ENCODE measurements around the gene TNNT2. TPM values are rescaled to one million over a fixed set of nuclear protein-coding genes. Genes with fewer than 3 reads are reported as not detected.

The TNNT2 gene
- total RNA-seq, 1 experiment from 2014 or later: not detected

GRCh38 chr1:201321826-201322390 is 55.6 kb downstream of the TNNT2 start:
- Histone ChIP-seq H3K36me3 (no peaks in the 10 kb centered on the region), H3K27me3 (no peaks in the 10 kb centered on the region), H3K4me3 (no peak overlapping the region), H3K9me3 (no peaks in the 10 kb centered on the region)
- no peak for DNase-seq

- H3K27me3 ChIP-seq: no peaks in the 10 kb centered on the region
- H3K9me3 ChIP-seq: no peaks in the 10 kb centered on the region
- H3K4me3 ChIP-seq: no peak overlapping the region
- no peaks in the 10 kb centered on the region for H3K36me3 ChIP-seq
- DNase-seq: no peak
Observed at GRCh38 chr1:201320168-201320788, 57.2 kb downstream of the TNNT2 start.

DNA sequence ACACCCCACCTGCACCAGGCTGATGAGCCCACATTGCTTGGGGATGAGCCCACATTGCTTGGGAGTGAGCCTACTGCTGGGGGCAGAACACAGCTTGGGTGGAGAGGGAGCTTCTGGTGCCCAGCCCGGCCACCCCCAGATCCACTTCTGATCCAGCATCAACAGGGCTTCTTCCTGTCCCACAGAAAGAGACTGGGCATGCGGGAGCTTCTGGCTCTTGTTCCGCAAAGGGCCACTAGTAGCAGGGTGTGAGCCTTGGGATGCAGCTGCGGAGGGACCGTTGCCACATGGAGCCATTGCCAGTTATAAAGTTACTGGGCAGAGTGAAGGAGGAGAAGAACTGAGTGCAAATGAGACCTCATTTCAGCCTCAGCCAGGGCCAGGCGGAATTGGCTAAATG is 57.8 kb downstream of the TNNT2 start:
- no peaks in the 10 kb centered on the region for H3K9me3 ChIP-seq
- H3K4me3 ChIP-seq: no peak overlapping the region
- DNase-seq: no peak
- no peaks in the 10 kb centered on the region for H3K36me3 ChIP-seq
- H3K27me3 ChIP-seq: no peaks in the 10 kb centered on the region

DNA sequence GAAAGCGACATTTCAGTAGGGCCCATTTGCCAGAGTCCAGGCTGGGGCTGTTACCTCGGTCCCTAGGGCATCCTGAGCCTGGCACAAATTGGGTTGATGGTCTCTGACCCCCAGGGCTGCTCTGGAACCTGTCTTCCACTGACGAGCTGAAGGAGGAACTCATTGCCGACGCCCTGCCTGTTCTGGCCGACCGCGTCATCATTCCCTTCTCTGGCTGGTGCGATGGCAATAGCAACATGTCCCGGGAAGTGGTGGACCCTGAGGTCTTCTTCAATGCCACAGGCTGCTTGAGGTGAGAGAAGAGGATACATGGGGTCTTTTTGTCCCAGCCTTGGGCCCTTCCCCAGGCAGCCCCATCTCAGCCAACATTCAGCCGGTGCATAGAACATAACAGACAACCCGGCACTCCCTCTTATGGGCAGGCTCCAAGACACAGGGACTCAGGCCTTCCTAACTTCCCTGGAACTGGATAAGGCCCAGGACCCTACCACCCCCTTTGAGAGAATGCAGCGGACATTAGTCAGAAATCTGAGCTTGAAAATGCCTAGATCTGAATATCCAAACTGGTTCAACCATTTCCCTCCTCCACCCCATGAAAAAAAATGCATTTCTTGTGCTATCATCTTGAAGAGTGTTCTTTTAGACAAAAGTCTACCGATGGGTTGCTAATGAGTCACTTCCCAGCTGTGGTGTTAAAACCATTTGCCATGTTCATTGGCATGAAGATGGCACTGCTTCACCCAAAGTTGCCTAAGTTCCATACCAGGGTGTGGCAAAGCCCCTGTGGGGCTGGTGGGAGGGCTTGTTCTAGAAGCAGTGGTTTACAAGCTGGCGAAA is 58.8 kb downstream of the TNNT2 start:
- Histone ChIP-seq H3K4me3 (no peak overlapping the region), H3K36me3 (no peaks in the 10 kb centered on the region), H3K9me3 (no peaks in the 10 kb centered on the region), H3K27me3 (no peaks in the 10 kb centered on the region)
- peak; percentile 43 for DNase-seq

GRCh38 chr1:201317551-201317950 is 59.9 kb downstream of the TNNT2 start:
- H3K4me3 ChIP-seq: no peak overlapping the region
- H3K9me3 ChIP-seq: no peaks in the 10 kb centered on the region
- H3K27me3 ChIP-seq: no peaks in the 10 kb centered on the region
- H3K36me3 ChIP-seq: no peaks in the 10 kb centered on the region
- DNase-seq: no peak

DNA sequence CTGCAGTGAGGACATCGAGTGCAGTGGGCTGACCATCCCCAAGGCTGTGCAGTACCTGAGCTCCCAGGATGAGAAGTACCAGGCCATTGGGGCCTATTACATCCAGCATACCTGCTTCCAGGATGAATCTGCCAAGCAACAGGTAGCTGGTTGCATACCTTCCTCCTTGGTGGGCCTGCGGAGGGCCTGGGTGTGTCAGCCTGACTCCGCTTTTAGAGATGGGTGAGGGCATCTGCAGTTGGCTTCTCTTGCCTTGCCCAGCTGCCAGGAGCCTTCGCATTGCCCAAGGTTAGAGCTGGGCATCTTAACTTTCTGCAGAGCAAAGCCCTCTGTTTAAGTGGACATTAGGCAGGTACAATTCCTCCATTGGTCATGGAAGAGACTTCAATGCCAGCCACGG is 60.9 kb downstream of the TNNT2 start:
- DNase-seq: no peak
- no peaks in the 10 kb centered on the region for H3K27me3 ChIP-seq
- H3K9me3 ChIP-seq: no peaks in the 10 kb centered on the region
- no peaks in the 10 kb centered on the region for H3K36me3 ChIP-seq
- no peak overlapping the region for H3K4me3 ChIP-seq

GRCh38 chr1:201313086-201313485 is 64.4 kb downstream of the TNNT2 start:
- no peaks in the 10 kb centered on the region for H3K36me3 ChIP-seq
- no peak for DNase-seq
- no peaks in the 10 kb centered on the region for H3K9me3 ChIP-seq
- H3K4me3 ChIP-seq: no peak overlapping the region
- H3K27me3 ChIP-seq: no peaks in the 10 kb centered on the region

GRCh38 chr1:201312298-201312697 is 65.2 kb downstream of the TNNT2 start:
- Histone ChIP-seq H3K9me3 (no peaks in the 10 kb centered on the region), H3K4me3 (no peak overlapping the region), H3K27me3 (no peaks in the 10 kb centered on the region), H3K36me3 (no peaks in the 10 kb centered on the region)
- DNase-seq: no peak

DNA sequence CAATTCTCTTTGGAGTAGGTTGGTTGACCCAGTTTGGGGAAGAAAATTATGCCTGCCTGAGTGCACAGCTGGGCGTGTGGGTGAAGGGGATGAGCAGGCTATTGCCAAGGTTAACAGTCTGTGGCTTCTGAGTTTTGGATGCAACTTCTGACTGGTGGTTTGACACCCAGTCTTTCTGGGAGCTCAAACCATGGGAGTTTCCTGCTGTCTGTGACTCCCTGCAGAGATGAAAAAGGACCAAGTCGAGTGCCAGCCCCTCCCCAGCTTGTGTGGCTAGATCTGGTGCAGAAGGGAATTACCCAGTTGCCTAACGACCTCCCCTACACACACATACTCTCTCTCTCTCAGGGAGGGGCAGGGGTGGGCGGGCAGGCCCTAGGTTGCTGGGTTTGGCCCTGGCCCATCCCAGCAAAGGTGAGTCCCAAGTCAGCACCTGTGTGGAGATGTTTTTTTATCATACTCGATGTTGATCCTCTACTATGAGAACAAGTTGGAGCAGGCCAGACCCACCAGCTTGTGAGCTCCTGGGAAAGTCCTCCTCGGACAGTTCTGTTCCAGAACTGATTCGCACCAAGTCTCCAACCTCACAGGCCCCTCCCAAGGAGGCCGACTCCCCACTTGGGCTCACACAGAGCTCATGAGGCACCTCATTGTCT is 66.0 kb downstream of the TNNT2 start:
- Histone ChIP-seq H3K27me3 (no peaks in the 10 kb centered on the region), H3K36me3 (no peaks in the 10 kb centered on the region), H3K9me3 (no peaks in the 10 kb centered on the region), H3K4me3 (no peak overlapping the region)
- DNase-seq: peak; percentile 84

DNA sequence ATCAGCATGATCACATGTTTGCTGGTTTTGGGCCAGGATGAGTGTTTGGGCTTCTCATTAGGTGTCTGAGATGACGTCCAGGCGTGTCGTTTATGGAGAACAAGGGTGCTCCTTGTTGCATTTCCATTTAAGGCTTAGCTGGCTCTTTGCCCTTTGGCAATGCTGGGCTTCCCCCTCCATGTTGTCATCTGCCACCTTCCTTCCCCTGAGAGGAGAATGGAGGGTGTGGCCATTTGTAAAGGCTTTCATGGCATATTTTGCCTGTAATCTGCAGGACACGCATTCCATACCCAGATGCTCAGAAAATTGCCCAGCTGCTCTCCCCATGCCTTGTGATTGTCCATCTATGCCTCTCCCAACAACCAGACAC is 66.5 kb downstream of the TNNT2 start:
- H3K4me3 ChIP-seq: no peak overlapping the region
- H3K36me3 ChIP-seq: no peaks in the 10 kb centered on the region
- H3K9me3 ChIP-seq: no peaks in the 10 kb centered on the region
- DNase-seq: peak; percentile 85
- no peaks in the 10 kb centered on the region for H3K27me3 ChIP-seq

GRCh38 chr1:201310251-201310985 is 67.1 kb downstream of the TNNT2 start:
- DNase-seq: no peak
- no peak overlapping the region for H3K4me3 ChIP-seq
- H3K36me3 ChIP-seq: no peaks in the 10 kb centered on the region
- no peaks in the 10 kb centered on the region for H3K9me3 ChIP-seq
- H3K27me3 ChIP-seq: no peaks in the 10 kb centered on the region

GRCh38 chr1:201309416-201309815 is 68.1 kb downstream of the TNNT2 start:
- Histone ChIP-seq H3K4me3 (no peak overlapping the region), H3K27me3 (no peaks in the 10 kb centered on the region), H3K36me3 (no peaks in the 10 kb centered on the region), H3K9me3 (no peaks in the 10 kb centered on the region)
- DNase-seq: no peak

Other genes starting within 250 kb of the TNNT2 start
- 75.3 and 118 TPM in 2 replicates for gene TMEM9, start 223.2 kb downstream of the TNNT2 start, total RNA-seq (2014; rRNA removed; shearing (Covaris generic); ENCODE audit: low replicate concordance)
- 0.16 TPM in 1 of 2 replicates, not detected in the other for gene IGFN1, start 186.9 kb downstream of the TNNT2 start, total RNA-seq (2014; rRNA removed; shearing (Covaris generic); ENCODE audit: low replicate concordance)
- not detected in 2 replicates for gene PKP1, start 94.2 kb downstream of the TNNT2 start, total RNA-seq (2014; rRNA removed; shearing (Covaris generic); ENCODE audit: low replicate concordance)
- not detected in 2 replicates for gene LAD1, start 21.6 kb upstream of the TNNT2 start, total RNA-seq (2014; rRNA removed; shearing (Covaris generic); ENCODE audit: low replicate concordance)
- gene TNNI1, start 44.0 kb upstream of the TNNT2 start, total RNA-seq (2014; rRNA removed; shearing (Covaris generic); ENCODE audit: low replicate concordance): not detected in 2 replicates
- gene PHLDA3, start 91.5 kb upstream of the TNNT2 start, total RNA-seq (2014; rRNA removed; shearing (Covaris generic); ENCODE audit: low replicate concordance): 51.7 and 72.2 TPM in 2 replicates
- 108 and 190 TPM in 2 replicates for gene CSRP1, start 129.4 kb upstream of the TNNT2 start, total RNA-seq (2014; rRNA removed; shearing (Covaris generic); ENCODE audit: low replicate concordance)
- 17.7 and 22.9 TPM in 2 replicates for gene NAV1, start 161.4 kb upstream of the TNNT2 start, total RNA-seq (2014; rRNA removed; shearing (Covaris generic); ENCODE audit: low replicate concordance)